Osteoblast (primary cell): ENCODE measurements around the gene LRMDA. TPM values are rescaled to one million over a fixed set of nuclear protein-coding genes. Genes with fewer than 3 reads are reported as not detected.

Experiments
- DNase-seq: peaks from one replicate; pipeline ENCODE4 v3.0.0; 2011; ENCODE audit warnings: low spot score, mixed read lengths; ENCODE audit not compliant: insufficient read length; ENCODE audit errors: missing footprints
- H2AFZ ChIP-seq: 2 replicates; pipeline ENCODE4 v1.6.0; 2011; ENCODE audit warnings: mild to moderate bottlenecking, low read length
- H3K27ac ChIP-seq: 2 replicates; pipeline ENCODE4 v1.5.1; 2011; ENCODE audit warnings: mild to moderate bottlenecking, low read depth, low read length, moderate library complexity
- H3K27me3 ChIP-seq: 2 replicates; pipeline ENCODE4 v1.6.0; 2012; ENCODE audit warnings: mild to moderate bottlenecking, control low read depth, inconsistent platforms, low read length, moderate library complexity; ENCODE audit not compliant: insufficient read depth
- H3K36me3 ChIP-seq: 2 replicates; pipeline ENCODE4 v1.5.1; 2011; ENCODE audit warnings: mild to moderate bottlenecking, low read length, control low read depth, moderate library complexity; ENCODE audit not compliant: insufficient read depth
- H3K4me1 ChIP-seq: 2 replicates; pipeline ENCODE4 v1.5.1; 2011; ENCODE audit warnings: mild to moderate bottlenecking, low read length, control low read depth, moderate library complexity; ENCODE audit not compliant: insufficient read depth
- H3K4me2 ChIP-seq: 2 replicates; pipeline ENCODE4 v1.6.0; 2011; ENCODE audit warnings: mild to moderate bottlenecking, low read length; ENCODE audit not compliant: insufficient read depth
- H3K4me3 ChIP-seq: fragments of 200-600 bp; sonication (generic); 3 replicates; pipeline ENCODE4 v1.5.1; 2012; ENCODE audit warnings: mild to moderate bottlenecking, low read length, inconsistent platforms; ENCODE audit not compliant: insufficient read depth
- H3K79me2 ChIP-seq: 2 replicates; pipeline ENCODE4 v1.6.0; 2012; ENCODE audit warnings: mild to moderate bottlenecking, low read length, control low read depth, inconsistent platforms; ENCODE audit not compliant: insufficient read depth
- H3K9me3 ChIP-seq: 2 replicates; pipeline ENCODE4 v1.5.1; 2011; ENCODE audit warnings: low read depth, low read length, control low read depth
- H4K20me1 ChIP-seq: 2 replicates; pipeline ENCODE4 v1.6.0; 2012; ENCODE audit warnings: mild to moderate bottlenecking, low read length, control low read depth; ENCODE audit not compliant: insufficient read depth
- total RNA-seq: library from RNA; depleted of rRNA; stranded (reverse); fragments of >200 nt; gene quantifications from 2 replicates; pipeline ENCODE4 v1.2.3, GENCODE V29; 2012
- TF ChIP-seq, protein P1 (sequence below): IDR thresholded peaks from 2 replicates; pipeline ENCODE4 v1.5.1; 2011; ENCODE audit warnings: mild to moderate bottlenecking, low read depth, low read length, moderate library complexity; ENCODE audit errors: extremely low read depth

LRMDA gene
- total RNA-seq, 1 donor = 18.5 TPM

DNA sequence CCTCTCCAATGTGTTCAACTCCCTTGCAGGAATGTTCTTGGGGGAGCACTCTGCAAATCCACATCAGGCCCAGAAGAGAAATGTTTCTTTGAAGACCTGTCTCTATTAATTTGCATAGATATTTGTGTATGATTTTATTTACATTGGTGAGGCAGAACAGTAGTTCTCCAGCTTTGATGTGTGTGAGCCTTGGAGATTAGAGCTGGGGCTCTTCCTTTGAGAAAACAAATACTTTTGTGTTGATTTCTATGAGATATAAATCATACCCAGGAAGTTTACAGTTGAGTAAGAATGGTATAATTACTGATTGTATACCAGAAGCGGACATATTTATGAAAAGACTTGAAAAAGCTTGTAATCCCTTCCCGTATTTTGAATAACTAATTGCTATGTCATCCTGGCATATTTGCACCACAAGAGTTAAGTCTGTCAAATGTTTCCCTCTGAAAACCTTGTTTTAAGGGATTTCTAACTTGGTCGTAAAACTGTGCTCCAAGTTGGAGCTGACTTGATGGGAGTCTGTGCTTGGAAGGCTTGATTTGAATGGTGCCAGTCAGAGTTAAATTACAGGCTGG lies 468.5 kb downstream of the LRMDA start:
- no peak overlapping the region for H3K4me2 ChIP-seq

GRCh38 chr10:75902816-75903215 lies 471.4 kb downstream of the LRMDA start:
- no peak overlapping the region for H2AFZ ChIP-seq
- no peak overlapping the region for H3K4me3 ChIP-seq
- H3K79me2 ChIP-seq = no peaks in the 10 kb centered on the region
- H4K20me1 ChIP-seq = peaks cover 2% of the 10 kb centered on the region
- H3K4me2 ChIP-seq = no peak overlapping the region
- TF ChIP-seq, protein P1, sequence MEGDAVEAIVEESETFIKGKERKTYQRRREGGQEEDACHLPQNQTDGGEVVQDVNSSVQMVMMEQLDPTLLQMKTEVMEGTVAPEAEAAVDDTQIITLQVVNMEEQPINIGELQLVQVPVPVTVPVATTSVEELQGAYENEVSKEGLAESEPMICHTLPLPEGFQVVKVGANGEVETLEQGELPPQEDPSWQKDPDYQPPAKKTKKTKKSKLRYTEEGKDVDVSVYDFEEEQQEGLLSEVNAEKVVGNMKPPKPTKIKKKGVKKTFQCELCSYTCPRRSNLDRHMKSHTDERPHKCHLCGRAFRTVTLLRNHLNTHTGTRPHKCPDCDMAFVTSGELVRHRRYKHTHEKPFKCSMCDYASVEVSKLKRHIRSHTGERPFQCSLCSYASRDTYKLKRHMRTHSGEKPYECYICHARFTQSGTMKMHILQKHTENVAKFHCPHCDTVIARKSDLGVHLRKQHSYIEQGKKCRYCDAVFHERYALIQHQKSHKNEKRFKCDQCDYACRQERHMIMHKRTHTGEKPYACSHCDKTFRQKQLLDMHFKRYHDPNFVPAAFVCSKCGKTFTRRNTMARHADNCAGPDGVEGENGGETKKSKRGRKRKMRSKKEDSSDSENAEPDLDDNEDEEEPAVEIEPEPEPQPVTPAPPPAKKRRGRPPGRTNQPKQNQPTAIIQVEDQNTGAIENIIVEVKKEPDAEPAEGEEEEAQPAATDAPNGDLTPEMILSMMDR = no peak
- no peaks in the 10 kb centered on the region for H3K4me1 ChIP-seq
- no peaks in the 10 kb centered on the region for H3K9me3 ChIP-seq
- no peak for DNase-seq
- no peaks in the 10 kb centered on the region for H3K27me3 ChIP-seq
- H3K36me3 ChIP-seq = no peaks in the 10 kb centered on the region
- no peak overlapping the region for H3K27ac ChIP-seq

More for the DNA sequence above, 468.5 kb downstream of the LRMDA start:
- TF ChIP-seq, protein P1 = no peak
- no peaks in the 10 kb centered on the region for H3K9me3 ChIP-seq
- H3K4me3 ChIP-seq = no peak overlapping the region
- peaks cover 2% of the 10 kb centered on the region for H4K20me1 ChIP-seq
- no peaks in the 10 kb centered on the region for H3K4me1 ChIP-seq
- H3K36me3 ChIP-seq = no peaks in the 10 kb centered on the region
- DNase-seq = no peak
- no peak overlapping the region for H2AFZ ChIP-seq
- peaks cover 2% of the 10 kb centered on the region for H3K27me3 ChIP-seq
- H3K27ac ChIP-seq = no peak overlapping the region
- H3K79me2 ChIP-seq = no peaks in the 10 kb centered on the region

- Histone ChIP-seq H3K36me3 (no peaks in the 10 kb centered on the region), H3K27me3 (no peaks in the 10 kb centered on the region), H3K27ac (no peak overlapping the region), H3K4me3 (no peak overlapping the region), H3K79me2 (no peaks in the 10 kb centered on the region), H3K4me2 (no peak overlapping the region), H3K4me1 (no peaks in the 10 kb centered on the region), H4K20me1 (peaks cover 2% of the 10 kb centered on the region), H3K9me3 (no peaks in the 10 kb centered on the region), H2AFZ (no peak overlapping the region)
- DNase-seq = no peak
- TF ChIP-seq, protein P1 = no peak
These were observed 473.3 kb downstream of the LRMDA start for GRCh38 chr10:75904499-75905283.

DNA sequence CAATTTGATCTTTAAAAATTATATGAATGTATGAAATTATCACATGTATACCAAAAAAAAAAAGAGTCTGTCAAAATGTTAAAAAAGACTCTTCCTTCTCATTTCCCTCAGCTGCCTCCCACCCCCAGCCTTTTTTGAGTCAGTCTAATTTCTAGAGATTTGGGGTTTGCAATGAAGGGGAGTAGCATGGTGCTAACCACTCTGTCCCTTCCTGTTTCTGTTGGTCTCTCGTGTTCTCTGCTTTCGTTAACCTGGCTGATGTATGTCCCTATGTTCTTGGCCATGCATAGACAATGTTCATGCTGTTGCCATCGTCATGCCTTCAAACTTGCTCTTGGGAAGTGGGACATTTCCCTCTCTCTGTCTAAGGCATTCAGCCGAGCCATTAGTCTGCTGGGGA lies 474.1 kb downstream of the LRMDA start:
- no peak overlapping the region for H3K4me2 ChIP-seq

More for the DNA sequence above, 474.1 kb downstream of the LRMDA start:
- Histone ChIP-seq H3K27ac (no peak overlapping the region), H2AFZ (no peak overlapping the region), H3K4me1 (no peaks in the 10 kb centered on the region), H4K20me1 (peaks cover 2% of the 10 kb centered on the region), H3K27me3 (no peaks in the 10 kb centered on the region), H3K4me3 (no peak overlapping the region), H3K36me3 (no peaks in the 10 kb centered on the region), H3K9me3 (no peaks in the 10 kb centered on the region), H3K79me2 (no peaks in the 10 kb centered on the region)
- TF ChIP-seq, protein P1 = no peak
- DNase-seq = no peak
